ENCODE results near the gene SEC11C. TPM values are rescaled to one million over a fixed set of nuclear protein-coding genes. Genes with fewer than 3 reads are reported as not detected.

The SEC11C gene
- 25.7 and 105 TPM in 2 replicates for total RNA-seq

DNA sequence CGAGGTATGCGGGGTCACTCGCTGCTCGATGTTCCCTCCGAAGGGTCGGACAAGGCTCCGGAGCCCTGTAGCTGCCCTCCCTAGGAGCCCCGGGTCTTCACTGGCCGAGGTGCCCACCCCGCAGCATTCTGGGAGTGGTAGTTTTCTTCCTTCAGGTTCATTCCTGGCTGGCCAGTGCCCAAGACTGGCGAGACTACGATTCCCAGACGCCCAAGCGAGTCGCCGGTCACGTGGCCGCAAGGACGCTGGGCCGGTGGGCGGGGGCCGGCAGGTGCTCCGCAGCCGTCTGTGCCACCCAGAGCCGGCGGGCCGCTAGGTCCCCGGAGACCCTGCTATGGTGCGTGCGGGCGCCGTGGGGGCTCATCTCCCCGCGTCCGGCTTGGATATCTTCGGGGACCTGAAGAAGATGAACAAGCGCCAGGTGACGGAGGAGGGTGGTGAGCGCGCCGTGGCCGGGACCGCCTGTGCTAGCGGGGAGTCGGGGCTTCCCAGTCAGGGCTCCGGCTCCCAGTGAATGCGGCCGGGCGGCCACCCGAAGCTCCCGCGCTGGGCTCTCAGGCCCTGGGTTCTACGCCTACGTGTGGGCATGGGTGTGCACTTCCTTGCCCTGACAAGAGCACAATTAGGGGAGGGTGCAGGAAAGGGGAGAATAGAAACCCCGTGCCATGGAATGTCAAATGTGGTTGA lies at the start of gene SEC11C:
TSS of gene SEC11C (plus strand) at position 270 of the 687 bp plus-strand sequence. CDS start at position 335, 65 bp downstream.

Other genes with a start within 250 kb of the SEC11C start
- not detected in 2 replicates for gene GRP, start 80.3 kb downstream of the SEC11C start, total RNA-seq
- gene RAX, start 133.6 kb downstream of the SEC11C start, total RNA-seq = not detected in 2 replicates
- gene CPLX4, start 178.8 kb downstream of the SEC11C start, total RNA-seq = not detected in 2 replicates
- 148 and 341 TPM in 2 replicates for gene LMAN1, start 219.4 kb downstream of the SEC11C start, total RNA-seq